ENCODE data around the gene STX10.

The STX10 gene

GRCh38 chr19:13139633-13140311, 10.4 kb downstream of the STX10 start:
- no peak for DNase-seq (ENCODE audit: low spot score)

GRCh38 chr19:13138916-13139198, 11.3 kb downstream of the STX10 start:
- no peak for DNase-seq (ENCODE audit: low spot score)

- no peak for DNase-seq (ENCODE audit: low spot score)
These were observed 11.8 kb downstream of the STX10 start for GRCh38 chr19:13138171-13138915.

- no peak for DNase-seq (ENCODE audit: low spot score)
These were observed 12.8 kb downstream of the STX10 start for GRCh38 chr19:13137290-13137794.

GRCh38 chr19:13135068-13136062, 14.8 kb downstream of the STX10 start:
- DNase-seq (ENCODE audit: low spot score): no peak

GRCh38 chr19:13134626-13135025, 15.5 kb downstream of the STX10 start:
- no peak for DNase-seq (ENCODE audit: low spot score)

GRCh38 chr19:13133241-13133870, 16.8 kb downstream of the STX10 start:
- no peak for DNase-seq (ENCODE audit: low spot score)

- DNase-seq (ENCODE audit: low spot score): peak; percentile 85
These were observed 17.5 kb downstream of the STX10 start for GRCh38 chr19:13132471-13133180.

GRCh38 chr19:13130886-13131490, 19.2 kb downstream of the STX10 start:
- no peak for DNase-seq (ENCODE audit: low spot score)

GRCh38 chr19:13129384-13129783, 20.8 kb downstream of the STX10 start:
- DNase-seq (ENCODE audit: low spot score): no peak

- no peak for DNase-seq (ENCODE audit: low spot score)
These were observed 21.6 kb downstream of the STX10 start for GRCh38 chr19:13128583-13128982.

GRCh38 chr19:13127811-13128575, 22.2 kb downstream of the STX10 start:
- DNase-seq (ENCODE audit: low spot score): no peak

GRCh38 chr19:13127051-13127450, 23.1 kb downstream of the STX10 start:
- no peak for DNase-seq (ENCODE audit: low spot score)

- no peak for DNase-seq (ENCODE audit: low spot score)
These were observed 26.9 kb downstream of the STX10 start for GRCh38 chr19:13122980-13123957.

GRCh38 chr19:13122275-13122878, 27.8 kb downstream of the STX10 start:
- no peak for DNase-seq (ENCODE audit: low spot score)

GRCh38 chr19:13121551-13122274, 28.5 kb downstream of the STX10 start:
- DNase-seq (ENCODE audit: low spot score): no peak

- DNase-seq (ENCODE audit: low spot score): peak; percentile 38
These were observed 29.4 kb downstream of the STX10 start for GRCh38 chr19:13120817-13121216.

- no peak for DNase-seq (ENCODE audit: low spot score)
These were observed 30.1 kb downstream of the STX10 start for GRCh38 chr19:13120031-13120430.

Data from AG08395 (cell line).